Measurements from ENCODE around the gene GREB1. TPM values are rescaled to one million over a fixed set of nuclear protein-coding genes. Genes with fewer than 3 reads are reported as not detected.
A peak's percentile ranks its signal among the peaks of the same experiment; 100 is the strongest.

Gene GREB1
- total and polyA plus RNA-seq, 4 donors, result 12.8 to 36.6 (median 19.3) TPM

- Histone ChIP-seq H3K4me1 (ENCODE audit: control insufficient read depth, insufficient read depth, low read length) (peaks cover 5% of the 10 kb centered on the region), H3K4me3 (ENCODE audit: low read depth, low read length) (no peak overlapping the region), H3K36me3 (ENCODE audit: control insufficient read depth, insufficient read depth, low read length) (peaks cover 19% of the 10 kb centered on the region), H3K9me3 (ENCODE audit: control insufficient read depth, insufficient read depth, low read length) (no peaks in the 10 kb centered on the region), H3K27me3 (ENCODE audit: control insufficient read depth, insufficient read depth, low read length) (no peaks in the 10 kb centered on the region), H3K27ac (ENCODE audit: low read depth, low read length) (no peak overlapping the region)
- WGBS (ENCODE audit: insufficient coverage), result 79% methylated on average over 6 of the region's 7 CpGs
- DNase-seq (ENCODE audit: low read depth in 4 of 6, low spot score in 6 of 6), result no peak
Measured at GRCh38 chr2:11642972-11643371, 109.1 kb downstream of the GREB1 start.

- no peak overlapping the region for H3K4me3 ChIP-seq (ENCODE audit: low read depth, low read length)
- no peak for DNase-seq (ENCODE audit: low read depth in 4 of 6, low spot score in 6 of 6)
- no CpG with 5 or more reads among the region's 3 CpGs for WGBS (ENCODE audit: insufficient coverage)
- H3K9me3 ChIP-seq (ENCODE audit: control insufficient read depth, insufficient read depth, low read length), result no peaks in the 10 kb centered on the region
- no peaks in the 10 kb centered on the region for H3K27me3 ChIP-seq (ENCODE audit: control insufficient read depth, insufficient read depth, low read length)
- no peak overlapping the region for H3K27ac ChIP-seq (ENCODE audit: low read depth, low read length)
- H3K36me3 ChIP-seq (ENCODE audit: control insufficient read depth, insufficient read depth, low read length), result peaks cover 17% of the 10 kb centered on the region
- H3K4me1 ChIP-seq (ENCODE audit: control insufficient read depth, insufficient read depth, low read length), result peaks cover 5% of the 10 kb centered on the region
Measured at GRCh38 chr2:11644293-11644692, 110.4 kb downstream of the GREB1 start.

- Histone ChIP-seq H3K4me3 (ENCODE audit: low read depth, low read length) (no peak overlapping the region), H3K27me3 (ENCODE audit: control insufficient read depth, insufficient read depth, low read length) (no peaks in the 10 kb centered on the region), H3K4me1 (ENCODE audit: control insufficient read depth, insufficient read depth, low read length) (no peaks in the 10 kb centered on the region), H3K27ac (ENCODE audit: low read depth, low read length) (no peak overlapping the region), H3K36me3 (ENCODE audit: control insufficient read depth, insufficient read depth, low read length) (peaks cover 5% of the 10 kb centered on the region), H3K9me3 (ENCODE audit: control insufficient read depth, insufficient read depth, low read length) (no peaks in the 10 kb centered on the region)
- WGBS (ENCODE audit: insufficient coverage), result 100% methylated on average over 3 of the region's 3 CpGs
- DNase-seq (ENCODE audit: low read depth in 4 of 6, low spot score in 6 of 6), result no peak
Measured at GRCh38 chr2:11646530-11646929, 112.7 kb downstream of the GREB1 start.

- Histone ChIP-seq H3K36me3 (ENCODE audit: control insufficient read depth, insufficient read depth, low read length) (peaks cover 2% of the 10 kb centered on the region), H3K27ac (ENCODE audit: low read depth, low read length) (no peak overlapping the region), H3K4me1 (ENCODE audit: control insufficient read depth, insufficient read depth, low read length) (no peaks in the 10 kb centered on the region), H3K4me3 (ENCODE audit: low read depth, low read length) (no peak overlapping the region), H3K9me3 (ENCODE audit: control insufficient read depth, insufficient read depth, low read length) (no peaks in the 10 kb centered on the region), H3K27me3 (ENCODE audit: control insufficient read depth, insufficient read depth, low read length) (no peaks in the 10 kb centered on the region)
- 90% methylated on average over 5 of the region's 7 CpGs for whole genome bisulfite sequencing (ENCODE audit: insufficient coverage)
- DNase-seq (ENCODE audit: low read depth in 4 of 6, low spot score in 6 of 6), result peak in 1 of 6 donors; percentile 12
Measured at GRCh38 chr2:11647834-11648600, 114.2 kb downstream of the GREB1 start.

GRCh38 chr2:11649093-11649492, 115.2 kb downstream of the GREB1 start:
- Histone ChIP-seq H3K9me3 (ENCODE audit: control insufficient read depth, insufficient read depth, low read length) (no peaks in the 10 kb centered on the region), H3K36me3 (ENCODE audit: control insufficient read depth, insufficient read depth, low read length) (no peaks in the 10 kb centered on the region), H3K27ac (ENCODE audit: low read depth, low read length) (no peak overlapping the region), H3K4me3 (ENCODE audit: low read depth, low read length) (no peak overlapping the region), H3K4me1 (ENCODE audit: control insufficient read depth, insufficient read depth, low read length) (no peaks in the 10 kb centered on the region), H3K27me3 (ENCODE audit: control insufficient read depth, insufficient read depth, low read length) (no peaks in the 10 kb centered on the region)
- WGBS (ENCODE audit: insufficient coverage), result 44% methylated on average over 1 of the region's 2 CpGs
- no peak for DNase-seq (ENCODE audit: low read depth in 4 of 6, low spot score in 6 of 6)

- DNase-seq (ENCODE audit: low read depth in 4 of 6, low spot score in 6 of 6), result peak in 1 of 6 donors; percentile 70
- no peak overlapping the region for H3K4me3 ChIP-seq (ENCODE audit: low read depth, low read length)
- no peak overlapping the region for H3K27ac ChIP-seq (ENCODE audit: low read depth, low read length)
- 100% methylated on average over 1 of the region's 5 CpGs for WGBS (ENCODE audit: insufficient coverage)
- H3K27me3 ChIP-seq (ENCODE audit: control insufficient read depth, insufficient read depth, low read length), result no peaks in the 10 kb centered on the region
- H3K9me3 ChIP-seq (ENCODE audit: control insufficient read depth, insufficient read depth, low read length), result no peaks in the 10 kb centered on the region
- H3K4me1 ChIP-seq (ENCODE audit: control insufficient read depth, insufficient read depth, low read length), result peaks cover 4% of the 10 kb centered on the region
- no peaks in the 10 kb centered on the region for H3K36me3 ChIP-seq (ENCODE audit: control insufficient read depth, insufficient read depth, low read length)
Measured at GRCh38 chr2:11651856-11652548, 118.2 kb downstream of the GREB1 start.

- no peaks in the 10 kb centered on the region for H3K27me3 ChIP-seq (ENCODE audit: control insufficient read depth, insufficient read depth, low read length)
- 22% methylated on average over 2 of the region's 3 CpGs for WGBS (ENCODE audit: insufficient coverage)
- peaks cover 4% of the 10 kb centered on the region for H3K4me1 ChIP-seq (ENCODE audit: control insufficient read depth, insufficient read depth, low read length)
- no peaks in the 10 kb centered on the region for H3K36me3 ChIP-seq (ENCODE audit: control insufficient read depth, insufficient read depth, low read length)
- H3K27ac ChIP-seq (ENCODE audit: low read depth, low read length), result peak overlapping the region; percentile 53
- H3K4me3 ChIP-seq (ENCODE audit: low read depth, low read length), result no peak overlapping the region
- H3K9me3 ChIP-seq (ENCODE audit: control insufficient read depth, insufficient read depth, low read length), result no peaks in the 10 kb centered on the region
- DNase-seq (ENCODE audit: low read depth in 4 of 6, low spot score in 6 of 6), result peak in 3 of 6 donors; percentile 33 to 95 (median 44)
Measured at GRCh38 chr2:11652553-11652952, 118.7 kb downstream of the GREB1 start.

- DNase-seq (ENCODE audit: low read depth in 4 of 6, low spot score in 6 of 6), result peak in 1 of 6 donors; percentile 21
- no peaks in the 10 kb centered on the region for H3K27me3 ChIP-seq (ENCODE audit: control insufficient read depth, insufficient read depth, low read length)
- 62% methylated on average over 3 of the region's 4 CpGs for WGBS (ENCODE audit: insufficient coverage)
Measured at GRCh38 chr2:11655495-11655894, 121.7 kb downstream of the GREB1 start.

GRCh38 chr2:11656252-11656651, 122.4 kb downstream of the GREB1 start:
- H3K9me3 ChIP-seq (ENCODE audit: control insufficient read depth, insufficient read depth, low read length), result no peaks in the 10 kb centered on the region
- no peak for DNase-seq (ENCODE audit: low read depth in 4 of 6, low spot score in 6 of 6)
- peaks cover 4% of the 10 kb centered on the region for H3K4me1 ChIP-seq (ENCODE audit: control insufficient read depth, insufficient read depth, low read length)
- H3K36me3 ChIP-seq (ENCODE audit: control insufficient read depth, insufficient read depth, low read length), result no peaks in the 10 kb centered on the region
- no peaks in the 10 kb centered on the region for H3K27me3 ChIP-seq (ENCODE audit: control insufficient read depth, insufficient read depth, low read length)
- no peak overlapping the region for H3K27ac ChIP-seq (ENCODE audit: low read depth, low read length)
- no peak overlapping the region for H3K4me3 ChIP-seq (ENCODE audit: low read depth, low read length)
- no CpG with 5 or more reads among the region's 1 CpG for WGBS (ENCODE audit: insufficient coverage)

More at GRCh38 chr2:11655495-11655894, 121.7 kb downstream of the GREB1 start:
- no peaks in the 10 kb centered on the region for H3K36me3 ChIP-seq (ENCODE audit: control insufficient read depth, insufficient read depth, low read length)
- H3K4me1 ChIP-seq (ENCODE audit: control insufficient read depth, insufficient read depth, low read length), result peaks cover 4% of the 10 kb centered on the region
- no peak overlapping the region for H3K4me3 ChIP-seq (ENCODE audit: low read depth, low read length)
- H3K27ac ChIP-seq (ENCODE audit: low read depth, low read length), result no peak overlapping the region
- H3K9me3 ChIP-seq (ENCODE audit: control insufficient read depth, insufficient read depth, low read length), result no peaks in the 10 kb centered on the region

All from spinal cord (tissue), 10 donors.